Esophagus squamous epithelium (tissue), 4 donors: Measurements from ENCODE around the gene RIMS4.

ENCODE experiments used
- POLR2A ChIP-seq, 4 donors: fragments of 450-650 bp; IDR thresholded peaks; one replicate each; pipeline ENCODE4 v1.6.1; 2017; ENCODE audit warnings: antibody characterized with exemption in 4 of 4, mild to moderate bottlenecking in 4 of 4, moderate library complexity in 3 of 4
- TF ChIP-seq, protein P1 (sequence below), 6 experiments: fragments of 450-650 bp in 4 of 6; fragments of 200-600 bp in 2 of 6; sonication (generic) in 2 of 6; IDR thresholded peaks; one replicate each; pipeline ENCODE4 v1.5.1; 2016 to 2019; ENCODE audit warnings: antibody characterized with exemption in 6 of 6, mild to moderate bottlenecking in 4 of 6, moderate library complexity in 4 of 6

DNA sequence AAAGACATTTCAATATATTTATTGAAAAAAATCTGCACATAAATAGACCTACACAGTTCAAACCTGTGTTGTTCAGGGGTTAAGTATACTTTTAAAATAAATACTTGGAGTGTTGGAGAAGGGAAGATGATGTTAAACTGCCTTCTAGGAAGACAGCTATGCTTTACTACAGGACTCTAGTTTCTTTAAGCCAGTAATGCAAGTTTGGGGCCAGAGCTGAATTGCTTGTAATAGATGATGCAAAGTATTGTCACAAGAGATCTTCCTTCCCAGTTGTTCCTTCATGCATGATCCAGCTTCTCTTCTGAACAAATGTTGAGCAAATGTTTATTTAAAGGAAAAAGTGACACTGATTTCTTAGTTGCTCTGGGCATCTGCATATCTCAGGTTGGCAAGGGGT, 20.2 kb upstream of the RIMS4 start:
- TF ChIP-seq, protein P1, sequence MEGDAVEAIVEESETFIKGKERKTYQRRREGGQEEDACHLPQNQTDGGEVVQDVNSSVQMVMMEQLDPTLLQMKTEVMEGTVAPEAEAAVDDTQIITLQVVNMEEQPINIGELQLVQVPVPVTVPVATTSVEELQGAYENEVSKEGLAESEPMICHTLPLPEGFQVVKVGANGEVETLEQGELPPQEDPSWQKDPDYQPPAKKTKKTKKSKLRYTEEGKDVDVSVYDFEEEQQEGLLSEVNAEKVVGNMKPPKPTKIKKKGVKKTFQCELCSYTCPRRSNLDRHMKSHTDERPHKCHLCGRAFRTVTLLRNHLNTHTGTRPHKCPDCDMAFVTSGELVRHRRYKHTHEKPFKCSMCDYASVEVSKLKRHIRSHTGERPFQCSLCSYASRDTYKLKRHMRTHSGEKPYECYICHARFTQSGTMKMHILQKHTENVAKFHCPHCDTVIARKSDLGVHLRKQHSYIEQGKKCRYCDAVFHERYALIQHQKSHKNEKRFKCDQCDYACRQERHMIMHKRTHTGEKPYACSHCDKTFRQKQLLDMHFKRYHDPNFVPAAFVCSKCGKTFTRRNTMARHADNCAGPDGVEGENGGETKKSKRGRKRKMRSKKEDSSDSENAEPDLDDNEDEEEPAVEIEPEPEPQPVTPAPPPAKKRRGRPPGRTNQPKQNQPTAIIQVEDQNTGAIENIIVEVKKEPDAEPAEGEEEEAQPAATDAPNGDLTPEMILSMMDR (IDR thresholded peaks at IDR 0.05): no peak
- TF ChIP-seq POLR2A (IDR thresholded peaks at IDR 0.05): no peak
